Endothelial cell of umbilical vein (primary cell): Measurements from ENCODE around the gene CRYL1. TPM values are rescaled to one million over a fixed set of nuclear protein-coding genes. Genes with fewer than 3 reads are reported as not detected.

Experiments used
- BruUV-seq: library from RNA; stranded (reverse); fragments of 400-500 nt; replicated peaks from 2 replicates; lab custom pipeline; 2021; lab: Mats Ljungman, UMichigan
- CTCF ChIA-PET: fragments of 300-600, 350-600 bp; sonication (Branson Sonifier 250); formaldehyde crosslinking; loops from one replicate; lab custom pipeline; 2021; ENCODE audit warnings: antibody characterized with exemption, inconsistent platforms; lab: Charles Lee
- POLR2A ChIA-PET: fragments of 300-600, 350-600 bp; sonication (Branson Sonifier 250); formaldehyde crosslinking; loops from one replicate; lab custom pipeline; 2021; ENCODE audit warnings: antibody characterized with exemption, inconsistent platforms; lab: Charles Lee
- DNase-seq: peaks from one replicate; pipeline ENCODE4 v3.0.0-alpha.2; 2011; ENCODE audit warnings: low read depth, low spot score
- FAIRE-seq: peaks from 2 replicates; lab custom pipeline; 2011; peaks lifted over from hg19 to GRCh38; lab: Jason Lieb, UNC
- H2AFZ ChIP-seq: 2 replicates; pipeline ENCODE4 v1.6.0; 2012; ENCODE audit warnings: low read depth, low read length, control low read depth, inconsistent platforms
- H3K27ac ChIP-seq: 2 replicates; pipeline ENCODE4 v1.5.1; 2011; ENCODE audit warnings: low read depth, mild to moderate bottlenecking, control low read depth, low read length, moderate library complexity; ENCODE audit not compliant: insufficient read depth
- H3K27me3 ChIP-seq, 2 experiments: 2 replicates each; pipeline versions ENCODE4 v1.6.0 to v1.6.1; 2011; ENCODE audit warnings: low read length in 2 of 2, mixed read lengths in 1 of 2; ENCODE audit not compliant: control insufficient read depth in 2 of 2, insufficient read depth in 2 of 2
- H3K36me3 ChIP-seq, 2 experiments: 2 replicates in 1 of 2; 3 replicates in 1 of 2; pipeline ENCODE4 v1.5.1; 2011; ENCODE audit warnings: low read length in 2 of 2, mild to moderate bottlenecking in 1 of 2, moderate library complexity in 1 of 2; ENCODE audit not compliant: control insufficient read depth in 2 of 2, insufficient read depth in 2 of 2; ENCODE audit errors: extremely low read depth in 1 of 2
- H3K4me1 ChIP-seq: 3 replicates; pipeline ENCODE4 v1.5.1; 2011; ENCODE audit warnings: mild to moderate bottlenecking, low read length; ENCODE audit not compliant: control insufficient read depth, insufficient read depth; ENCODE audit errors: extremely low read depth
- H3K4me2 ChIP-seq: 2 replicates; pipeline ENCODE4 v1.6.1; 2011; ENCODE audit warnings: low read length, control low read depth, mixed read lengths; ENCODE audit not compliant: insufficient read depth
- H3K4me3 ChIP-seq, 3 experiments: fragments of 200-600 bp in 1 of 3; sonication (generic), shearing (Covaris generic) in 1 of 3; replicated peaks in 1 of 3; 2 replicates each; pipeline ENCODE4 v1.5.1; 2011 to 2016; ENCODE audit warnings: control low read depth in 3 of 3, low read length in 3 of 3, mild to moderate bottlenecking in 2 of 3, inconsistent platforms in 1 of 3, low read depth in 1 of 3, moderate library complexity in 1 of 3; ENCODE audit not compliant: insufficient read depth in 1 of 3
- H3K79me2 ChIP-seq: 2 replicates; pipeline ENCODE4 v1.6.0; 2012; ENCODE audit warnings: low read length, inconsistent platforms; ENCODE audit not compliant: control insufficient read depth, insufficient read depth
- H3K9ac ChIP-seq: replicated peaks from 2 replicates; pipeline ENCODE3; 2011; ENCODE audit warnings: low read length, control low read depth; ENCODE audit not compliant: insufficient read depth; ENCODE audit errors: extremely low read depth
- H3K9me1 ChIP-seq: replicated peaks from 3 replicates; pipeline ENCODE4 v1.6.0; 2011; ENCODE audit warnings: mild to moderate bottlenecking, low read length; ENCODE audit not compliant: control insufficient read depth, insufficient read depth; ENCODE audit errors: extremely low read depth
- H3K9me3 ChIP-seq: replicated peaks from 2 replicates; pipeline ENCODE4 v1.5.1; 2012; ENCODE audit warnings: low read length, inconsistent platforms; ENCODE audit not compliant: control insufficient read depth, insufficient read depth
- H4K20me1 ChIP-seq: replicated peaks from 2 replicates; pipeline ENCODE3; 2011; ENCODE audit warnings: mild to moderate bottlenecking, low read length; ENCODE audit not compliant: control insufficient read depth, insufficient read depth; ENCODE audit errors: extremely low read depth
- CTCF ChIP-seq, 2 donors: IDR thresholded peaks; 1 replicate in 1 of 2; 2 replicates in 1 of 2; pipeline ENCODE4 v1.5.1; 2011; ENCODE audit warnings: low read length in 2 of 2, mild to moderate bottlenecking in 2 of 2, moderate library complexity in 2 of 2, control low read depth in 1 of 2, inconsistent platforms in 1 of 2, low read depth in 1 of 2; ENCODE audit not compliant: insufficient read depth in 1 of 2; ENCODE audit errors: extremely low read depth in 1 of 2
- EZH2 ChIP-seq: IDR thresholded peaks from 2 replicates; pipeline ENCODE4 v1.6.1; 2012; ENCODE audit warnings: borderline replicate concordance, low read depth, mild to moderate bottlenecking, moderate library complexity, low read length, inconsistent platforms; ENCODE audit not compliant: severe bottlenecking
- FOS ChIP-seq: IDR thresholded peaks from 2 replicates; pipeline ENCODE4 v1.6.1; 2011; ENCODE audit warnings: mild to moderate bottlenecking, low read length, moderate library complexity, borderline replicate concordance; ENCODE audit not compliant: insufficient read depth
- GATA2 ChIP-seq: IDR thresholded peaks from 2 replicates; pipeline ENCODE4 v1.7.0; 2011; ENCODE audit warnings: low read depth, mild to moderate bottlenecking, moderate library complexity, mixed read lengths, low read length; ENCODE audit not compliant: insufficient read length, insufficient read depth
- JUN ChIP-seq: IDR thresholded peaks from 2 replicates; pipeline ENCODE4 v1.6.1; 2011; ENCODE audit warnings: borderline replicate concordance, low read depth; ENCODE audit not compliant: insufficient read length, insufficient read depth
- MYC ChIP-seq: IDR thresholded peaks from one replicate; pipeline ENCODE4 v1.6.1; 2011; ENCODE audit warnings: mild to moderate bottlenecking, low read depth, low read length
- POLR2A ChIP-seq: IDR thresholded peaks from 2 replicates; pipeline ENCODE4 v1.6.1; 2012; ENCODE audit warnings: low read depth, mild to moderate bottlenecking, control low read depth, low read length
- POLR2AphosphoS5 ChIP-seq: IDR thresholded peaks from 2 replicates; pipeline ENCODE4 v1.6.1; 2012; ENCODE audit warnings: low read depth, mild to moderate bottlenecking, control low read depth, low read length, moderate library complexity; ENCODE audit not compliant: insufficient read depth
- dilution Hi-C: fragments of 300-500 bp; cut with MboI; formaldehyde crosslinking; loops from one replicate; pipeline ENCODE4 v1.15.0; 2019; ENCODE audit warnings: low sequenced_read_pairs; ENCODE audit not compliant: extremely low pct_ligation_motif_present
- intact Hi-C: fragments of 100-400 bp; cut with micrococcal nuclease; formaldehyde crosslinking; loops from one replicate; pipeline ENCODE4 v1.10.0; 2022
- polyA plus RNA-seq, 4 experiments: library from polyadenylated mRNA; depleted of rRNA in 3 of 4; stranded (reverse) in 3 of 4; unstranded in 1 of 4; fragments of >200 nt; gene quantifications; 2 replicates each; pipeline versions ENCODE4 v1.2.1 to v1.2.3, GENCODE V29; 2011 to 2012; ENCODE audit warnings: missing spikeins in 1 of 4
- total RNA-seq: library from RNA; stranded (reverse); gene quantifications from 2 replicates; pipeline ENCODE4 v1.2.3, GENCODE V29; 2021
- TF ChIP-seq, protein P1 (sequence below): IDR thresholded peaks from 2 replicates; pipeline ENCODE4 v1.6.1; 2011; ENCODE audit not compliant: insufficient read depth, insufficient read length

Gene CRYL1
- total and polyA plus RNA-seq, 2 donors (not counting 3 experiments of a cell fraction or from before 2014, with no cell fraction given) = 13.9 to 39.0 TPM

- Histone ChIP-seq H2AFZ (no peak overlapping the region), H3K4me3 (no peak overlapping the region), H3K9me3 (no peaks in the 10 kb centered on the region), H3K4me1 (no peaks in the 10 kb centered on the region), H3K4me2 (no peak overlapping the region), H3K27ac (no peak overlapping the region), H3K9me1 (no peaks in the 10 kb centered on the region), H3K79me2 (no peaks in the 10 kb centered on the region), H3K9ac (no peak overlapping the region), H3K27me3 (peaks cover 10 to 17% of the 10 kb centered on the region in 2 experiments), H3K36me3 (no peaks in the 10 kb centered on the region), H4K20me1 (no peaks in the 10 kb centered on the region)
- ChIA-PET CTCF (interaction anchor here (1.2 kb wide), 1 partner anchor 9 kb away, joined by 3 read pairs; no protein-coding TSS in a partner anchor), POLR2A (no interaction called here)
- dilution Hi-C loops (no loop called here), intact Hi-C loops (no loop called here)
- FAIRE-seq (no peak), DNase-seq (no peak)
- TF ChIP-seq FOS (no peak), POLR2AphosphoS5 (no peak), EZH2 (no peak), MYC (no peak), GATA2 (no peak), JUN (no peak)
- TF ChIP-seq, protein P1, sequence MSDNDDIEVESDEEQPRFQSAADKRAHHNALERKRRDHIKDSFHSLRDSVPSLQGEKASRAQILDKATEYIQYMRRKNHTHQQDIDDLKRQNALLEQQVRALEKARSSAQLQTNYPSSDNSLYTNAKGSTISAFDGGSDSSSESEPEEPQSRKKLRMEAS = no peak
- BruUV-seq = no TSS peak
Measured at GRCh38 chr13:20410726-20411125, 114.9 kb downstream of the CRYL1 start.

- H3K9me3 ChIP-seq = no peaks in the 10 kb centered on the region
- H3K27me3 ChIP-seq = no peaks in the 10 kb centered on the region
- no peak overlapping the region for H3K4me3 ChIP-seq
- CTCF ChIA-PET = no interaction called here
- H3K27ac ChIP-seq = no peak overlapping the region
- no TSS peak for BruUV-seq
- no peak overlapping the region for H3K4me2 ChIP-seq
- H4K20me1 ChIP-seq = no peaks in the 10 kb centered on the region
- POLR2A ChIA-PET = no interaction called here
- H2AFZ ChIP-seq = no peak overlapping the region
- dilution Hi-C loops = no loop called here
- no peaks in the 10 kb centered on the region for H3K36me3 ChIP-seq
- no peaks in the 10 kb centered on the region for H3K4me1 ChIP-seq
- no peak overlapping the region for H3K9ac ChIP-seq
- no peaks in the 10 kb centered on the region for H3K79me2 ChIP-seq
- DNase-seq = no peak
- FAIRE-seq = no peak
- TF ChIP-seq EZH2 = no peak
- TF ChIP-seq GATA2 = no peak
- TF ChIP-seq CTCF (IDR thresholded peaks at IDR 0.05; ENCODE audit: extremely low read depth in 1 of 2, insufficient read depth in 1 of 2, low read depth in 1 of 2, low read length in 2 of 2) = no peak
- no peak for TF ChIP-seq MYC
- TF ChIP-seq, protein P1 = no peak
- TF ChIP-seq POLR2A = no peak
- no peak for TF ChIP-seq JUN
- TF ChIP-seq FOS = no peak
- TF ChIP-seq POLR2AphosphoS5 = no peak
- intact Hi-C loops = no loop called here
- H3K9me1 ChIP-seq = no peaks in the 10 kb centered on the region
Measured at GRCh38 chr13:20408181-20408580, 117.5 kb downstream of the CRYL1 start.
